Left ventricle myocardium superior (tissue), 1 donor: ENCODE results near the gene AKR1C1. TPM values are rescaled to one million over a fixed set of nuclear protein-coding genes. Genes with fewer than 3 reads are reported as not detected.
A peak's percentile ranks its signal among the peaks of the same experiment; 100 is the strongest.
"Not testable (repeated sequence)": the region's sequence is repeated elsewhere in the genome, so short reads cannot be mapped to it uniquely, and the experiment has no call there.

ENCODE experiments used
- ATAC-seq: fragments of 200-7000 bp; cut with Tn5 transposase; one replicate; pipeline ENCODE4 v1.9.1; 2020; ENCODE audit warnings: mild to moderate bottlenecking, moderate library complexity
- DNase-seq: peaks from one replicate; pipeline ENCODE4 v3.0.0-alpha.2; 2020
- intact Hi-C: fragments of 100-400 bp; cut with micrococcal nuclease; formaldehyde crosslinking; loops from one replicate; pipeline ENCODE4 v1.11.0; 2022
- total RNA-seq: library from RNA; stranded (reverse); fragmentation: NEBNext Ultra II Directional; extraction: Animal tissue kit (Norgen Biotek cat#: 25700); gene quantifications from one replicate; pipeline ENCODE4 v1.2.1, GENCODE V29; 2021
- donor health status: DM: no; HTN: yes; CAD: no; lungs with severe emphysema.

AKR1C1 gene
- total RNA-seq, 1 donor from 2014 or later, result 20.2 TPM

DNA sequence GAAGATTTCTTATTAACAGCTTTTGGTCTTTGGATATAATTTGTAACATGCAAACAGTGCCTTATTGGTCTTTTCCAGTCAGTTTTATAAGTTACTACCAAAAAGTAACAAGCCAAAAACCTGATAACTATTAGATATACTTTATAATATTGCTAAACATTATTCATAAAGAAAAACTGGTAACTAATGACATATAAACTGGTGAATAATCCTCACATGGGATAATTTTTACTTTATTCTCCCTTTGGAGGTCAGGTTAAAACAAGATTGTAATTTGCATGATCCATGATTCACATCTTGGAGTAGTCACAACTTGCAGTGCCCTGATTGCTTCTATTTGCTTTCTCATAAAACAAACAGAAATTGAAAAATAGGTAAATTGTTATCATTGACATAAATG lies 41.3 kb downstream of the AKR1C1 start:
- DNase-seq, ATAC-seq, intact Hi-C loops: not testable (repeated sequence)

DNA sequence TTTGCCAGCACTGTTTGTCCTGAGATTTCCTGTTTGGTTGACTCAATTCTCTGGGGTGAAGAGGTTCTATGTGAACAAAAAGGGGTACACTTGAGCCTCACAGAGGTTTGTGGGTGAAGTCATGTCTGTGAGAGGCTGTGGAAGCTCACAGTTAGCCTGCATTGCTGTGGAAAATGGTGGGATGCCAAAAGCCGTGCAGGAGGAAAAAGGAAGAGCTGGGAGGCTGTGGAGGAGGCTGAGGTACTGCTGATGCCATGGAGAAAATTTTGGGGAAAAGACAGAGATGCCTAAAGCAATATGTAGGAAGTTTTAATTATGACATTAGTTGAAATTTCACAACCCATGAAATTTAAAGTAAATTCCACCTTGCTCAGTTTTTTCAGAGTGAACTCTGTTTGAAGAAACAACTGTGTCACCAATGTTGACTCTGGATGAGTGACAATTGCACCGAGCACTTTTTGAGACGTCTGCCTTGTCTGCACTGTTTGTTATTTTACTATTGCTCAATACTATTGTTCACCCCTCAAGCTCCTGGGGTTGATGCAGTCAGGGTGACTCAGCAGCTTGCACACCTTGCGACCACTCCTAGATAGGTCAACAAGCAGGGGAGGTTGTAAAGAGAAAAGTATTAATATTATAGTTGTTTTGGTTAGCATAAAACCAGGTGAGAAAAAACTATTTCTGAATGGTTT lies 45.8 kb downstream of the AKR1C1 start:
- ATAC-seq, intact Hi-C loops, DNase-seq: not testable (repeated sequence)

DNA sequence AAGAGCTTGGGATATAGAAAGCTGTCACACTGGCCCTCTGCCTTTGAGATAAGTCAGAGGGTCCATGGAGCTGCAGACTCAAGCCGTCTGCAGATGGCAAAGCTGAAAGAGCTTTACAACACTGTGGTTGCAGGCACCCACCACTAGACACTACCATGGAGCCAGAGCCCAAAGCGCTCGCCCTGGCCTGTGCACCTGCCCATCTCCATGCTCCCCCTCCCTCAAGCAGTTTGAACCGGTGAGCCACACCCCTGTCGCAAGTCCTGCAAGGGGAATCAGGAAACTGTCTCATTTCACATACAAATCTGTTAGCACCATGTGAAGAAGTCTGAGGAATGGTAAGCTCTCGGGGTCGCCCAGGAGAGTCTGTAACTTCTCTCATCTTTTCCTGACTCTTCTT lies 46.8 kb downstream of the AKR1C1 start:
- intact Hi-C loops, DNase-seq, ATAC-seq: not testable (repeated sequence)

DNA sequence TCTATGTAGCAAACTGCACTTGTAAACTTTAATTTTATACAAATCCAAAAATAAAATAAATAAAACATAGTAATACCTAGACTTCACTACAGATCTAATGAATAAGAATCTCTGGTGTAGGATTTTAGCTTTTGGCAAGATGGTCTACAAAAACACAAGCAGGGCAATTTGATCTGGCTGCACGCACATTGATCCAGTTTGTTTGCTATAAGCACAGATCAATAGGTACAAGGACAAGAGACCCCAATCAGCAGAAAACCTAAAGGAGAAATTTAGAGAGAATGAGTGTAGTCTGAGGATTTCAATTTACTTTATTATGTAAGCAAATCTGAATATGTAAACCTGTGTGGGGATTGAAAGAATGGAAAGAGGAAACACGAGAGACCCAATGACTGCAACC lies 48.2 kb downstream of the AKR1C1 start:
- ATAC-seq, intact Hi-C loops, DNase-seq: not testable (repeated sequence)

DNA sequence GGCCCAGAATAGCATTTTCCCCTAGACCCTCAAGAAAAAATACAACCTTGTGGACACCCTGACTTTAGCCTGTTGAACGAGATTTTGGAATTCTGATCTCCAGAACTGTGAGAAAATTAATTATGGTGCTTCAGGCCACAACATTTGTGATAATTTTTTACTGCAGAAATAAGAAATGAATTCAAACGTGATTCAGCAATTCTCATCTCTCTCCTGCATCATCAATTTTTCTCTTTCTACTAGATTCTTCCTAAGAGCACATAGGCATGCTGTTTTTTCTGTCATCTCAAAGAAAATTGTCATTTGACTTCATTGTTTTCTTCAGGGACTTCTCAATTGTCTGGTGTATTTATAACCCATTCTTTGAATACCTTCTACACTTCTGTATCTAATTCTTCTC lies 49.4 kb downstream of the AKR1C1 start:
- intact Hi-C loops, result no loop called here
- no peak for ATAC-seq

DNA sequence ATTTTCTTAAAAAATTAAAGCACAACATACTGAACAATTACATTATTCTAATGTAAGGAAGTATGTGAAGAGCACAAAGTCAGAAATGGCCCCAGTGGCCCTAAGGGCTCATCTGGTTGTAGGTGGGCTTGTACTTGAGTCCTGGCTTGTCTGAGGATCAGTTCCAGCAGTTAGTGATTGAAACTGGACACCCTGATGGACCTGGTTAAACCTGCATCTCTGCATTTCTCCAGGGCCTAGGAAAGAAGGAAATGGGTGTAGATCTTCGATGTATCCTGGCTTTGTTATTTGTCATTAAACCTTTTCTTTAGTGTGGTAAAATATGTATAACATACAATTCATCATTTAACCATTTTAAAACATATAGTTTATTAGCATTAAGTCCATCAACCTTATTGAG lies 50.2 kb downstream of the AKR1C1 start:
- DNase-seq (no peak), ATAC-seq (no peak)
- intact Hi-C loops, result no loop called here

More for the DNA sequence above, 49.4 kb downstream of the AKR1C1 start:
- no peak for DNase-seq

DNA sequence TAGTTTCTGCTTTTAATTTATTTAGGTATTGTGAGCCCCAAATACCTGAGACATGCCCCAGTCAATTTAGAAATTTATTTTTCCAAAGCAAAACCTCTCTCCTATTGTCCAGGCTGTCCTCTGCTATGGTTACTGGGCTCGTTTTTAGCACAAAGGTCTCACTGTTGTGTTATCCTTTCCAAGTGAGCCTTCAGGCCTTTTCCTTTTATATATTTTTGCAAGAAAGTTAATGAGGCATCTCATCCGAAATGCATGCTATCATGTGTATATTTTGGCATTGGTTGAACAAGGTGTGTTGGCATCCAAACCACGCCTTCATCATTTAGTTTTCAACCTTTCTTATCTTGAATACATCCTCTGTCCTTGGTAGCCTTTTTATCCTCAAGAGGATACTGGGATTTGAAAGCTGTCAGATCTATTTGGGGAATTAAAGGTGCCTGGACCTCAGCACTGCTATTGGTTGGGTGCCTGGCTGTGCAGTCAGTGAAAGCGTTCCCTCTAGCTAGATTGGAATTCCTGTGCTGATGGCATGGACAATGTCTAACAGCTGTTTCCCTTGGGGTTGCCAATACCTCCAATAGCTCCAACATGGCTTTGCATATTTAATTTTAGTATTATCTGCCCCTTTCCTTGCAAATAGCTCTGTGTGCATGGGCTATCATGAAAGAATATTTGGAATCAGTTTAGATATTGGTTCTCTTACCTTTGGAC lies 51.1 kb downstream of the AKR1C1 start:
- intact Hi-C loops, DNase-seq, ATAC-seq: not testable (repeated sequence)

DNA sequence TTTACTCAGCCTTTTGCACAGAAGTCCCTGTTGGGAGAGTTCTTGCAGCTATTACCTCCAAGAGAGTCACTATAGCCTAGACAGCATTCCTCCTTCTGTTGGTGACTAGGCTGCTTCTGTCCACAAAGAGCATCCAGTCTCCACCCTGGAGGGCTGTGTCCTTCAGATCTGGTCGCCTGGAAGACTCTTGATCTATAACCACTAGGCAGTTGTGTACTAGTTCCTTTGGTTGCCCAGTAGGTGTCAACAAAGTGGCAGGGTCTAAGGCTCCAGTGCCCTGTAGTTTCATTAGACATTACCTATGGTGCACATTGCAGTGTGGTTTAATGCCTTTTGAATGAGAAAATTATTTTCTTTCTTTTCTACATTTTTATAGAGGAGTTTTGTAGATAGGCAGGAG lies 51.7 kb downstream of the AKR1C1 start:
- DNase-seq (no peak), ATAC-seq (peak; percentile 14)
- intact Hi-C loops, result no loop called here

DNA sequence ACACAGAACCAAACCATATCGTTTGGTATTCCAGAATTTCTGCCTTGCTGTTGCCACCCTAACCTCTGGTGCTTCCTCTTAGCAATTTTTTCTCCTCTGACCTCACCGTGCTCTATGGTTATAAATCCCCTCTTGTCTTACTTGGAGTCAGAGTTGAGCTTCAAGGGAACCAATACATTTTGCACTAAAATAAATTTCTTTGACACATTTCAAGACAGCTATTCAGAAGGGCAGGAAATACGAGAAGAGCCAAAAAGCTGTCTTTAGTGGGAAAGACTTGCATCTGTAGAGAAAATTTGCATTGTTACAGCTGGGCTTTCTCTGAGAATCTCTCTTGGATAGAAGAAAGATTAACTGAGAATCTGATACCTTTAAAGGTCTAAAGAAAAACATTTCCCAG lies 54.9 kb downstream of the AKR1C1 start:
- no peak for ATAC-seq
- intact Hi-C loops, result no loop called here
- no peak for DNase-seq

DNA sequence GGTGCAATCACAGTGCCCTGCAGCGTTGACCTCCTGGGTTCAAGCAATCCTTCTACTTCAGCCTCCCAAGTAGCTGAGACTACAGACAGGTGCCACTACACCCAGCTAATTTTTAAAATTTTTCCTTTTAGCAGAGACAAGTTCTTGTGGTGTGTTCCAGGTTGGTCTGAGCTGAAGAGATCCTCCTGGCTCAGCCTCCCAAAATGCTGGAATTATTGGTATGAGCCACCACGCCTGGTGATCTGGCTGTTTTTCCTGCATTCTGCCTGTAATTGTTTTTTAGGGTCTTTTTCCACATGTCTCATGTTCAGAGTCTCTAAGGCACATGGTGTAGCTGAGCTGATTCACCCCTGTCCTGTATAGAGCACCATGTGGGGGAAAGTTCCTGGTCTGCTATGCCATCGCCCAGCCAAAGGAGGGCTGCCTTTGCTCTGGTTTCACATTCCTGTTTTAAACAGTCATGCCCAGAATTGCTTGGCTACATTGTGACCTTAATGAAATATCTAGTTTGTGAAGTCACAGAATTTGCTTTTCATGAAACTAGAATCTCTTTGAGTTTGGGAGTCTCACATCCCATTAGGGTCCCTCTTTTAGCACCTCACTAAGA lies 55.6 kb downstream of the AKR1C1 start:
- intact Hi-C loops, DNase-seq: not testable (repeated sequence)
- ATAC-seq, result peak; percentile 90

DNA sequence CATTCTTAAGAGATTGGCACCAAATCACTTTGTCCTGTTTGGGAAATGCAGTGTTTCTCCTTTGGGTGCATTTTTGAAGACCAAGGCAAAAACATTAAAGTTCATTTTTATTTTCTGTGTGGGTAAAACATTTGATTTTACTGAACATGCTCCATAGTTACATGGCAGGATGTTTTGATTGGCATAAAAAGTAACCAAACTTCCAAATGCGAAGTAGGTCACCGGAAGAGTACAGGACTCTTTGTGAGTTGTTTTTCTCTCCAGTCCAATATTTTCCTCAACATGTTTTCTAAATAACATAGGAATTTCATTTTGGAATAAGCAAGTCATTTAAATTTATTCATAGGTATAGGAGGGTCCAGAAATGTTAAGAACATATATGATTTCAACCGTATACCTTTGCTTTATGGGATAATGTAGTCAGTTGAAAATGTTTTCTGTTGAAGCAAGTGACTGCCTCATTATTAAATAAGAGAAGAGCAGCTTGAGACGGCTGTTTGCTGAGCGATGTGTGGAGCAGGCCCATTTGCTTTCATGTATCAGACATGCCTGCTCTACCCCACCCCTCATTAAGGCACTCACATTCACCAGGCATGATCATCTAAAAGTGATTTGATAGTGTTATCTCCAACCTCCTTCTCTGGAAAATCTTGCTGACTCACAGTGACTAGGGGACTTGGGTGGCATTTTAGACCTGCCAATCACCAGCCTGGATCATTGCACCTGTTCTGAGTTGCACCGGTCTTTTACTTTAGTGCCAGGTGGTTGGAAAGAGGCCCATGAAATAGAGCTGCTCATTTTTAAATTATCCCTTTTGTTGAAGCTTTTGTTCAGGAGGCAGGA lies 56.8 kb downstream of the AKR1C1 start:
- DNase-seq, intact Hi-C loops: not testable (repeated sequence)
- peak; percentile 62 for ATAC-seq

DNA sequence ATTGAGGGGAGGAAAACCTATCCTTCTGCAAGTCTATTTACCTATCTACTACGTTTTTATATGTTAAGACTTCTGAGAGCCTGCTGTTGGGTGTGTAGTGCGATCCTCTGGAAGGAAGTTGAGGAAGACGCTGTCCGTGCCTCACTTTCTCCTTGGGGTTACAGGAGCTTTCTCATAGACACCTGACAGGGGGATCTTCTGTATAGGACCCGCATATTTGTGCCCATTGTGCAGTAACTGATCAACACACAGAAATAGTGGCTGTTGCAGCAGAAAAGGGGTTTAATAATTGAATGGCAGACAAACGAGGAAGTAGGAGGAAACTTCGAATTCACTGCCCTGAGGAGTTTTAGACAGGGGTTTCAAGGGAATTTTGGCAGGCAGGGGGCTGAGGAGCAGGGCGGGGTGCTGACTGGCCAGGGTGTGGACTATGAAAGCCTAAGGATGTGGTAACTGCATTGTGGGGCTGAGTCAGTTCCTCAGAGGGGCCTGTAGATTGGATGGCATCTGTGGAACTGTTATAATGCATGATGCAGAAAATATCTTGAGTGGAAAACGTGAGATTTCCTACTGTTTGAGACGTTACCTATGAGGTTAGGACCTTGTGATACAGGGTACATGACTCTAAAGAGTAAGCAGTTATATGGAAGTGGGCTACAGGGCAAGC lies 58.5 kb downstream of the AKR1C1 start:
- DNase-seq, intact Hi-C loops: not testable (repeated sequence)
- peak; percentile 16 for ATAC-seq

DNA sequence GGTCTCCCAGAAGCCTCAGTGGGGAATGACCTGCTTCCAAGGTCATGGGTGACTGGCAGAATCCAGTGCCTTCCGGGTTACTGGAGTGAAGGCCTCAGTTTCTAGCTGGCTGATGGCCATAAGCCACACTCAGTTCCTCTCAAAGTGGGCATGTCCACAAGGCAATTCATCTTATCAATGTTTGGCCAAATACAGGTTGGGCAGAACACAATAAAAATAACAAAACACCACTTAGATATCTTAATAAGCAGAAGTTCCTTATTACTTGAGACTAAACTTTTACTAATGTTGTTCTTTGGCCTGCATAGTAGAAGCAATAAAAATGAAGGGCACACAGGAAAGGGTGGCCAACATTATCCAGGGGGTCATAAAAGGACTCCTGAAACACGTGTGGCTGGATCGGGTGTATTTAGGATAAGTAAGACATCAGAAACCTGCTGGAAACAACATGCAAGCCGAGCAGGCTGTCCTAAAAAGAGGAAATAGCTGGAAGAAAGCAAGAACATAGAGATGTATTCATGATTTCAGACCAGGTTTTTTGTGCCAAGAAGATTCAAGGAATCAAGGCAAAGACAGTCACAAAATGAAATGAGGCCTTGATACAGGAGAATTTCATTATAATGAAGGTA lies 60.1 kb downstream of the AKR1C1 start:
- intact Hi-C loops, result no loop called here
- no peak for ATAC-seq
- no peak for DNase-seq

DNA sequence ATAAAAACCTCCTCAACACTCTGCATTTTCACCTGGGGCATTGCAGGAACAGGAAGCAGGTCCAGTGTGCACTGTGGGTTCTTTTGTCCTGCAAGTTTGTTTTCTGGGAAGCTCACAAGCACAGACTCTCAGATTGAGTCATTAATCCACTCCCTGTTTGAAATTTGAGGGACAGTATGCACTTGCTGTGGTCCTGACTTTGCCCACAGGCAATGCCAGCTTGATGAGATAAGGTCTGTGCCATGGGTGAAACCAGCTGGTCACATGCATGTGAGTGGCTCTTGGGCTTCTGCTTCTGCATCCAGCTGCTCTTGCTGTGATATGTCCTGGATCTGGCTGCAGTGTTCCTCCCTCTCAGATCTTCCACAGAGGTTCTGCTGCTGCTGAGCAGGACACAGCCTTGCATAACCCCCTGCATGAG lies 62.3 kb downstream of the AKR1C1 start:
- peak; percentile 82 for ATAC-seq
- DNase-seq, intact Hi-C loops: not testable (repeated sequence)

DNA sequence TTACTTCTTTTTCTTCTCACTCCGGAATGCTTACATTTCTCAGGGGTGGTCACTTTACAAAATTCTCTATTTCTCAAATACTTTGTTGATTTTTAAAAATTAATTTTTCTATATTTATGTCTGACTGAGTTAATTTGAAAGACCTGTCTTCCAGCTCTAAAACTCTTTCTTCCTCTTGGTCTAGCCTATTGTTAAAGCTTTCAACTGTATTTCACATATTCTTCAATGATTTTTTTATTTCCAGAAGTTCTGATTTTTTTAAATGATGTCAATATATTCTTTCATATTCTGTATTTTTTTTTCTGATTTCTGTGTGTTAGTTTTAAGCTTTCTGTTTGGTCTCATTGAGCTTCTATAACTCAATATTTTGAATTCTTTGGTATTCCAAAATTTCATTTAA lies 67.8 kb downstream of the AKR1C1 start:
- intact Hi-C loops, result no loop called here
- no peak for ATAC-seq
- no peak for DNase-seq

DNA sequence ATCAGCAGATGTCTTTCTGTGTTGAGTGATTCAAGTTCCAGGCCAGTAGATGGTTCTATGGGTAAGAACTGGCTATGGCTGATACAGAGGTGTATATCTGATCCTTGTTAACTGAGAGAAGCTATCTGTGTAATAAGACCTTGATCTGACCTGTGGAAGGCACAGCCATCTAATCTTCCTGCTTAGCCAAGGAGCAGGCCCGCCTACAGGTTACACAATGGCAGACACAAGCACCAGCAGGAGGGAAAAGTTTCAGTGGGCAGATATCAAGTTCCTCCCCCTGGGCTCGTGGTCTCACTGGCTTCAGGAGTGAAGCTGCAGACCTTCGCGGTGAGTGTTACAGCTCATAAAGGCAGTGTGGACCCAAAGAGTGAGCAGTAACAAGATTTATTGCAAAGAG lies 68.4 kb downstream of the AKR1C1 start:
- ATAC-seq, intact Hi-C loops, DNase-seq: not testable (repeated sequence)

DNA sequence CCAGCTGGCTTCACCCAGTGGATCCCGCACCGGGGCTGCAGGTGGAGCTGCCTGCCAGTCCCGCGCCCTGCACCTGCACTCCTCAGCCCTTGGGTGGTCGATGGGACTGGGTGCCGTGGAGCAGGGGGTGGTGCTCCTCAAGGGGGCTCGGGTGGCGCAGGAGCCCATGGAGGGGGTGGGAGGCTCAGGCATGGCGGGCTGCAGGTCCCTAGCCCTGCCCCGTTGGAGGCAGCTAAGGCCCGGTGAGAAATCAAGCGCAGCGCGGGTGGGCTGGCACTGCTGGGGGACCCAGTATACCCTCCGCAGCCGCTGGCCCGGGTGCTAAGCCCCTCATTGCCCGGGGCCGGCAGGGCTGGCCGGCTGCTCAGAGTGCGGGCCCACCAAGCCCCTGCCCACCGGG lies 69.2 kb downstream of the AKR1C1 start:
- DNase-seq, intact Hi-C loops, ATAC-seq: not testable (repeated sequence)
